A549 (cell line): ENCODE data around the gene IFNAR2. TPM values are rescaled to one million over a fixed set of nuclear protein-coding genes. Genes with fewer than 3 reads are reported as not detected.
"Not testable (repeated sequence)": the region's sequence is repeated elsewhere in the genome, so short reads cannot be mapped to it uniquely, and the experiment has no call there.

ENCODE experiments used
- ATAC-seq, 2 experiments: fragments of 200-7000 bp in 1 of 2; fragments of >200 bp in 1 of 2; cut with Nextera tagmentation in 1 of 2; cut with Tn5 transposase in 1 of 2; 3 replicates each; pipeline versions ENCODE4 v1.8.0 to v1.9.1; 2018 to 2020; ENCODE audit warnings: mild to moderate bottlenecking in 1 of 2, moderate library complexity in 1 of 2
- CTCF ChIA-PET: fragments of 300-600 bp; sonication (Branson Sonifier 250); formaldehyde crosslinking; extraction: SDS; loops from one replicate; lab custom pipeline; 2021; ENCODE audit warnings: antibody characterized with exemption, inconsistent platforms; lab: Yijun Ruan, JAX
- POLR2A ChIA-PET: fragments of 350-600 bp; formaldehyde crosslinking; extraction: SDS; loops from one replicate; lab custom pipeline; 2021; ENCODE audit warnings: antibody characterized with exemption, inconsistent platforms; lab: Yijun Ruan, JAX
- DNase-seq, 2 experiments: peaks; one replicate each; pipeline versions ENCODE4 v3.0.0 to v3.0.0-alpha.2; 2011 to 2016; ENCODE audit warnings: low read depth in 1 of 2, low spot score in 1 of 2
- FAIRE-seq: peaks from 2 replicates; lab custom pipeline; 2011; peaks lifted over from hg19 to GRCh38; lab: Jason Lieb, UNC
- H3K27ac ChIP-seq, 2 experiments: fragments of >200 bp; sonication (Bioruptor Twin); formaldehyde crosslinking; 3 replicates each; pipeline ENCODE4 v1.5.1; 2016 to 2017
- H3K4me1 ChIP-seq: fragments of >200 bp; sonication (Bioruptor Twin); formaldehyde crosslinking; 3 replicates; pipeline ENCODE4 v1.6.1; 2016
- H3K4me2 ChIP-seq: fragments of >200 bp; sonication (Bioruptor Twin); formaldehyde crosslinking; 3 replicates; pipeline ENCODE4 v1.6.1; 2016
- H3K4me3 ChIP-seq: fragments of >200 bp; sonication (Bioruptor Twin); formaldehyde crosslinking; 3 replicates; pipeline ENCODE4 v1.5.1; 2016
- H3K9me3 ChIP-seq: fragments of >200 bp; sonication (Bioruptor Twin); formaldehyde crosslinking; 3 replicates; pipeline ENCODE4 v1.6.1; 2016
- BCL3 ChIP-seq: fragments of >200 bp; sonication (Bioruptor Twin); formaldehyde crosslinking; IDR thresholded peaks from 3 replicates; pipeline ENCODE4 v1.6.1; 2016
- CBX2 ChIP-seq: fragments of 200-600 bp; sonication (generic); IDR thresholded peaks from 2 replicates; pipeline ENCODE4 v1.6.1; 2016; ENCODE audit warnings: low read depth, mild to moderate bottlenecking, borderline replicate concordance
- CBX8 ChIP-seq: fragments of 200-600 bp; sonication (generic); IDR thresholded peaks from 2 replicates; pipeline ENCODE4 v1.6.1; 2016
- CEBPB ChIP-seq, 2 experiments: fragments of >200 bp in 1 of 2; sonication (Bioruptor Twin) in 1 of 2; formaldehyde crosslinking in 1 of 2; IDR thresholded peaks; 2 replicates each; pipeline ENCODE4 v1.6.1; 2012 to 2016
- CTCF ChIP-seq: fragments of >200 bp; sonication (Bioruptor Twin); formaldehyde crosslinking; IDR thresholded peaks from 3 replicates; pipeline ENCODE4 v1.5.1; 2016
- ELK1 ChIP-seq: fragments of 150-350 bp; IDR thresholded peaks from 2 replicates; pipeline ENCODE4 v1.6.1; 2014; ENCODE audit warnings: low read depth, mild to moderate bottlenecking, low read length
- FOSB ChIP-seq: fragments of 250-450 bp; sonication (Bioruptor Pico); IDR thresholded peaks from 2 replicates; pipeline ENCODE4 v1.5.0; 2020; ENCODE audit warnings: mild to moderate bottlenecking, moderate library complexity
- FOXS1 ChIP-seq: fragments of 250-450 bp; sonication (Bioruptor Pico); IDR thresholded peaks from 2 replicates; pipeline ENCODE4 v1.5.0; 2020; ENCODE audit warnings: mild to moderate bottlenecking, moderate library complexity
- HES2 ChIP-seq: fragments of >200 bp; sonication (Bioruptor Twin); formaldehyde crosslinking; IDR thresholded peaks from 2 replicates; pipeline ENCODE4 v1.6.1; 2016
- HEYL ChIP-seq: fragments of 250-450 bp; sonication (Bioruptor Pico); IDR thresholded peaks from 2 replicates; pipeline ENCODE4 v1.8.0; 2021; ENCODE audit warnings: mild to moderate bottlenecking, moderate library complexity
- HOXB13 ChIP-seq: fragments of 250-450 bp; sonication (Bioruptor Pico); IDR thresholded peaks from 2 replicates; pipeline ENCODE4 v1.5.0; 2020; ENCODE audit warnings: low read depth, mild to moderate bottlenecking, moderate library complexity
- JUN ChIP-seq, 2 experiments: fragments of >200 bp; sonication (Bioruptor Twin); formaldehyde crosslinking; IDR thresholded peaks; 2 replicates in 1 of 2; 3 replicates in 1 of 2; pipeline ENCODE4 v1.6.1; 2016 to 2017
- MAFK ChIP-seq: fragments of 450-650 bp; IDR thresholded peaks from 2 replicates; pipeline ENCODE4 v1.6.1; 2014; ENCODE audit not compliant: partially characterized antibody
- MAZ ChIP-seq: fragments of 150-350 bp; IDR thresholded peaks from 2 replicates; pipeline ENCODE4 v1.6.1; 2014; ENCODE audit warnings: antibody characterized with exemption, low read depth, low read length, borderline replicate concordance
- NFE2L2 ChIP-seq: fragments of 150-350 bp; conservative IDR thresholded peaks from 2 replicates; pipeline ENCODE4 v1.6.1; 2014; ENCODE audit warnings: low read length
- NPAS2 ChIP-seq: fragments of 250-450 bp; sonication (Bioruptor Pico); IDR thresholded peaks from 2 replicates; pipeline ENCODE4 v1.8.0; 2022; ENCODE audit warnings: mild to moderate bottlenecking, moderate library complexity, borderline replicate concordance
- POLR2AphosphoS2 ChIP-seq: conservative IDR thresholded peaks from 2 replicates; pipeline ENCODE4 v1.6.1; 2012; ENCODE audit warnings: low read length, improper control_type of control experiment, inconsistent platforms
- RCOR1 ChIP-seq: fragments of 150-350 bp; IDR thresholded peaks from 2 replicates; pipeline ENCODE4 v1.6.1; 2014; ENCODE audit warnings: antibody characterized with exemption, low read length, low read depth
- RNF2 ChIP-seq: fragments of 200-600 bp; sonication (generic); IDR thresholded peaks from 2 replicates; pipeline ENCODE4 v1.6.1; 2016; ENCODE audit warnings: low read depth, mild to moderate bottlenecking, antibody characterized with exemption, moderate library complexity, borderline replicate concordance
- TFCP2L1 ChIP-seq: fragments of 250-450 bp; sonication (Bioruptor Pico); IDR thresholded peaks from 2 replicates; pipeline ENCODE4 v1.5.0; 2021; ENCODE audit warnings: mild to moderate bottlenecking
- ZC3H11A ChIP-seq: fragments of 450-650 bp; IDR thresholded peaks from 2 replicates; pipeline ENCODE4 v1.6.1; 2014; ENCODE audit warnings: antibody characterized with exemption, mild to moderate bottlenecking
- ZSCAN20 ChIP-seq: fragments of 250-450 bp; sonication (Bioruptor Pico); IDR thresholded peaks from 2 replicates; pipeline ENCODE4 v1.8.0; 2022; ENCODE audit warnings: mild to moderate bottlenecking, moderate library complexity
- WGBS: methylation state at CpG from one replicate; pipeline ENCODE4 v1.1.6; 2017; ENCODE audit errors: missing lambda C conversion rate; 5-methylcytosine and 5-hydroxymethylcytosine counted together
- polyA plus RNA-seq, 4 experiments: library from polyadenylated mRNA; depleted of rRNA in 3 of 4; stranded (reverse); fragments of >200 nt; fragmentation: RNase III in 1 of 4; extraction: RNeasy Plus Mini Kit Qiagen cat#74134 plus additional on column Dnase treatment in 1 of 4; gene quantifications; 2 replicates in 3 of 4; 3 replicates in 1 of 4; pipeline ENCODE4 v1.2.3, GENCODE V29; 2011 to 2017
- TF ChIP-seq, protein P1 (sequence below): IDR thresholded peaks from 2 replicates; pipeline ENCODE4 v1.6.1; 2012

IFNAR2 gene
- polyA plus RNA-seq, 2 of the 4 experiments (the other 2 are of a cell fraction): 10.1 to 40.5 TPM

GRCh38 chr21:33238565-33239255 is 9.0 kb downstream of the IFNAR2 start (continued):
- TF ChIP-seq RCOR1 (no peak), RNF2 (no peak), ZC3H11A (no peak), CEBPB (IDR thresholded peaks at IDR 0.05) (no peak), ZSCAN20 (CRISPR knock-in tag) (no peak), NFE2L2 (no peak), HEYL (CRISPR knock-in tag) (no peak), TFCP2L1 (CRISPR knock-in tag) (no peak), POLR2AphosphoS2 (no peak), JUN (IDR thresholded peaks at IDR 0.05) (no peak)

GRCh38 chr21:33239559-33240127 is 9.9 kb downstream of the IFNAR2 start:
- POLR2A ChIA-PET: not testable (repeated sequence)
- CTCF ChIA-PET: interaction anchor here (1.1 kb wide), 1 partner anchor 639 kb away, joined by 3 read pairs; no protein-coding TSS in a partner anchor

GRCh38 chr21:33240404-33240803 is 10.7 kb downstream of the IFNAR2 start:
- TF ChIP-seq CEBPB (IDR thresholded peaks at IDR 0.05): no peak
- TF ChIP-seq, protein P1, sequence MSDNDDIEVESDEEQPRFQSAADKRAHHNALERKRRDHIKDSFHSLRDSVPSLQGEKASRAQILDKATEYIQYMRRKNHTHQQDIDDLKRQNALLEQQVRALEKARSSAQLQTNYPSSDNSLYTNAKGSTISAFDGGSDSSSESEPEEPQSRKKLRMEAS: no peak
- no peak for TF ChIP-seq HES2
- no peak for TF ChIP-seq FOXS1 (CRISPR knock-in tag)
- TF ChIP-seq CBX2: no peak
- TF ChIP-seq MAZ: no peak
- no peak for TF ChIP-seq ZC3H11A
- no peak for TF ChIP-seq RCOR1
- TF ChIP-seq MAFK: no peak
- no peak for TF ChIP-seq HOXB13 (CRISPR knock-in tag)
- no peak for TF ChIP-seq CTCF
- TF ChIP-seq FOSB (CRISPR knock-in tag): no peak
- no peak for TF ChIP-seq CBX8
- FAIRE-seq (no peak), ATAC-seq (no peak), DNase-seq (no peak)
- no peaks in the 10 kb centered on the region for H3K4me1 ChIP-seq
- H3K4me2 ChIP-seq: no peak overlapping the region
- H3K4me3 ChIP-seq: no peak overlapping the region
- no peaks in the 10 kb centered on the region for H3K9me3 ChIP-seq
- no peak overlapping the region for H3K27ac ChIP-seq
- ChIA-PET CTCF (no interaction called here), POLR2A (no interaction called here)
- 93% methylated on average over 2 of the region's 2 CpGs for WGBS

More at GRCh38 chr21:33239559-33240127, 9.9 kb downstream of the IFNAR2 start:
- ATAC-seq, H3K4me3 ChIP-seq, FAIRE-seq, H3K4me2 ChIP-seq, H3K9me3 ChIP-seq, H3K27ac ChIP-seq, H3K4me1 ChIP-seq: not testable (repeated sequence)
- peak in 1 of 2 experiments; percentile 9 for DNase-seq

DNA sequence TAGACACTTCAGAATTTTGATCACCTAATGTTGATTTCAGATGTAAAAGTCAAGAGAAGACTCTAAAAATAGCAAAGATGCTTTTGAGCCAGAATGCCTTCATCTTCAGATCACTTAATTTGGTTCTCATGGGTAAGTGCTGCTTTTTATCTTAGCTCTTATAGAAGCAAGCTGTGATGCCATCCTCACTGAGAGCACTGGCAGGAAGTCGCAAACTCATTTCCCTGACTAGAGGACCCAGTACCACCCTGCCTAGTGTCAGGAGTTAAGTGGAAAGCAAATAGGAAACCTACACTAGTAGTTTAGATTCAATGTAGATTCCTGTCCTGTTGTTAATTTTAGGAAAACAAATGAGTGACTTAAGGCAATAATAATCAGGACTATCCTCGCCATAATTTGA is 12.1 kb downstream of the IFNAR2 start:
- WGBS: 95% methylated on average over 2 of the region's 2 CpGs
- Histone ChIP-seq H3K4me2 (no peak overlapping the region), H3K27ac (no peak overlapping the region), H3K9me3 (no peaks in the 10 kb centered on the region), H3K4me1 (no peaks in the 10 kb centered on the region), H3K4me3 (no peak overlapping the region)
- ChIA-PET CTCF (no interaction called here), POLR2A (no interaction called here)
- FAIRE-seq (no peak), ATAC-seq (no peak), DNase-seq (no peak)
- TF ChIP-seq BCL3 (no peak), ELK1 (no peak), NPAS2 (CRISPR knock-in tag) (no peak)

DNA sequence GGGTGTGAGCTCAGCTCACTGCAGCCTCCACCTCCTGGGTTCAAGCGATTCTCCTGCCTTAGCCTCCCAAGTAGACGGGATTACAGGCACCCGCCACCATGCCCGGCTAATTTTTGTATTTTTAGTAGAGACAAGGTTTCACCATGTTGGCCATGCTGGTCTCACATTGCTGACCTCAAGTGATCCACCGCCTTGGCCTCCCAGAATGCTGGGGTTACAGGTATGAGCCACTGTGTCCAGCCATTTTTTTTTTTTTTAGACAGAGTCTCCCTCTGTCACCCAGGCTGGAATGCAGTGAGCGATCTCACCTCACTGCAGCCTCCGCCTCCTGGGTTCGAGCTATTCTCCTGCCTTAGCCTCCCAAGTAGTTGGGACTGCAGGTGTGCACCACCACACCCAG is 13.1 kb downstream of the IFNAR2 start:
- FAIRE-seq, H3K27ac ChIP-seq, H3K4me1 ChIP-seq, POLR2A ChIA-PET, H3K9me3 ChIP-seq, DNase-seq, ATAC-seq, H3K4me3 ChIP-seq, H3K4me2 ChIP-seq: not testable (repeated sequence)
- CTCF ChIA-PET: interaction anchor here (1.2 kb wide), 1 partner anchor 43 kb away, joined by 4 read pairs; no protein-coding TSS in a partner anchor
- WGBS: 92% methylated on average over 7 of the region's 8 CpGs
